Activated CD4-positive, CD25-positive, alpha-beta regulatory T cell treated with anti-CD3 and anti-CD28 coated beads, Interleukin-2, amount 50 U/mL, for 24 hours (primary cell): ENCODE results near the gene PODNL1.
"Not testable (repeated sequence)": the region's sequence is repeated elsewhere in the genome, so short reads cannot be mapped to it uniquely, and the experiment has no call there.

Experiments used
- ATAC-seq, 2 donors: fragments of 150-1000 bp; cut with Tn5 transposase; one replicate each; pipeline ENCODE4 v1.10.0; 2021; ENCODE audit warnings: mild to moderate bottlenecking in 1 of 2, moderate library complexity in 1 of 2

The PODNL1 gene

DNA sequence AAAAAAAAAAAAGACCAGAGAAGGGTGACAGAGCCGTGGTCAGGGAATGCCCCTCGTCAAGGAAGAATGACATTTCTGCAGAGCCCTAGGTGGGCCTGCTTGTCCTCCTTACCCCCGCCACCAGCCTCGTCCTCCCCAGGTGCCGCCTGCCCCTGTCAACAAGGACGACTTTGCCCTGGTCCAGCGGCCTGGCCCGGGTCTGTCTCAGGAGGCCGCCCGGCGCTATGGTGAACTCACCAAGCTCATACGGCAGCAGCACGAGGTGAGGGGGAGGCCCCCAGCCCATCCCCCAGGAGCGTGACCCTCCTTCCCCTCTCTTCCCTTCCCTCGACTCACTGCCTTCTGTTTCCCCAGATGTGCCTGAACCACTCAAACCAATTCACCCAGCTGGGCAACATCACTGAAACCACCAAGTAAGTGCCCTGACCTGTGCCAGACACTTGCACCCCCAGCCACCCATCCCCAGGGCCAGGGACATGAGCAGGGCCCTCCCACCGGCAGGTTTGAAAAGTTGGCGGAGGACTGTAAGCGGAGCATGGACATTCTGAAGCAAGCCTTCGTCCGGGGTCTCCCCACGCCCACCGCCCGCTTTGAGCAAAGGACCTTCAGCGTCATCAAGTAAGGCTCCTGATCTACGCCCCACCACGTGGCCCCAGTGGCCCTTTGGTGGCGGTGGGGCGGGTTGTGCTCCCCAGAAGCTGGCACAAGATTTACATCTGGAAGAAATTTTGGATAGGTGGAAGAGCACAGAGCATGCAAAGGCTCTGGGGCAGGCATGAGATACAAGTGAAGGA, 14.8 kb downstream of the PODNL1 start:
- no peak for ATAC-seq

DNA sequence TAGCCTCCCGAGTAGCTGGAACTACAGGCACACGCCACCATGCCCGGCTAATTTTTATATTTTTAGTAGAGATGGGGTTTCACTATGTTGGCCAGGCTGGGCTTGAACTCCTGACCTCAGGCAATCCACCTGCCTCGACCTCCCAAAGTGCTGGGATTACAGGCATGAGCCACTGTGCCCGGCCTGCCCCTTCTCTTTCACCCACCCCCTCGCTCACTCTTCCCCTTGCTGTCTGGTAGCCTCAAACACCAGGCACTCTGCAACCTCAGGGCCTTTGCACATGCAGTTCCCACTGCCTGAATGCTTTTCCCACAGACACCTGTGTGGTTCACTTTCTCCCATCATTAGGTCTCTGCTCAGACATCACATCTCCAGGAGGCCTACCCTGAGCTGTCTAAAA, 16.1 kb downstream of the PODNL1 start:
- ATAC-seq = not testable (repeated sequence)

DNA sequence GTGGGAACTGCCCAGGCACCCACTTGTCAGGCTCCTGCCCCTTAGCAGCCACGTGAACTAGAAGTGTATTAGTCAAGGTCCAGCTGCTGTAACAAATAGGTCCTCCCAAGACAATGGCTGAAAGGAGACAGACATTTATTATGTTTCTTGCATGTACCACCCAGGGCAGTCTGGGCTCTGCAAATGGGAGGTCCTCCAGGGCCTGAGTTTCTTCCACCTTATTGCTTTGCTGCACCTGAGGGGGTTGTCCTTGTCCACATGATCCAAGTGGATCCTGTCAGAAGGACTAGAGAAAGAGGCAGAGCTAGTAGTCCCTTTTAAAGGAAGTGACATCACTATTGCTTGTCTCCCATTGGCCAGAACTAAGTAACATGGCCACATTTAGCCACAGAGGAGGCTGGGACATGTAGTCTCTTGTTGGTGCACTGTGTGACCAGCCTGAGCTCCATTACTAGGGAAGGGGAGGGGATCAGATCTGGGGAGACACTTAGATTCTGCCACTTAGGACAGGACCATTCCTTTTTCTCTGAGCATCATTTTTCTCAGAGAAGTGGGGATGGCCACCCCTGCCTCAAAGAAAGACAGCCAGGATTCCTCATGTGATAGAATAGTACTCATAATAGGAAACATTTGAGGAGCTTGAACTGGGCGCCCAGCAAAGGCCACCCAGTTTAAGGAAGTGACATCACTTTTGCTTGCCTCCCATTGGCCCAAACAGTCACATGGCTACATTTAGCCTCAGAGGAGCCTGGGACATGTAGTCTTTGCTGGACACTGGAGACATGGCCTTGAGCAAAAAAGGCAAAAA, 17.1 kb downstream of the PODNL1 start:
- ATAC-seq = peak; percentile 81 to 91

DNA sequence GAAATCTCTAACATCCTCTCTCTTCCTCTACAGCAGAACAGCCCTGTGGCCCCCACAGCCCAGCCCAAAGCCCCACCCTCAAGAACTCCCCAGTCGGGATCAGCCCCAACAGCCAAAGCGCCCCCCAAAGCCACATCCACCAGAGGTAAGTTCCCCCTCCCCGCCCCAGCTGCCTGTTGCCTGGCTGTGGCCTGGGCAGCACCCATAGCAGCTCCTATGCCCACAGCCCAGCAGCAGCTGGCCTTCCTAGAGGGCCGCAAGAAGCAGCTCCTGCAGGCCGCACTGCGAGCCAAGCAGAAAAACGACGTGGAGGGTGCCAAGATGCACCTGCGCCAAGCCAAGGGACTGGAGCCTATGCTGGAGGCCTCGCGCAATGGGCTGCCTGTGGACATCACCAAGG, 17.7 kb downstream of the PODNL1 start:
- ATAC-seq = no peak

DNA sequence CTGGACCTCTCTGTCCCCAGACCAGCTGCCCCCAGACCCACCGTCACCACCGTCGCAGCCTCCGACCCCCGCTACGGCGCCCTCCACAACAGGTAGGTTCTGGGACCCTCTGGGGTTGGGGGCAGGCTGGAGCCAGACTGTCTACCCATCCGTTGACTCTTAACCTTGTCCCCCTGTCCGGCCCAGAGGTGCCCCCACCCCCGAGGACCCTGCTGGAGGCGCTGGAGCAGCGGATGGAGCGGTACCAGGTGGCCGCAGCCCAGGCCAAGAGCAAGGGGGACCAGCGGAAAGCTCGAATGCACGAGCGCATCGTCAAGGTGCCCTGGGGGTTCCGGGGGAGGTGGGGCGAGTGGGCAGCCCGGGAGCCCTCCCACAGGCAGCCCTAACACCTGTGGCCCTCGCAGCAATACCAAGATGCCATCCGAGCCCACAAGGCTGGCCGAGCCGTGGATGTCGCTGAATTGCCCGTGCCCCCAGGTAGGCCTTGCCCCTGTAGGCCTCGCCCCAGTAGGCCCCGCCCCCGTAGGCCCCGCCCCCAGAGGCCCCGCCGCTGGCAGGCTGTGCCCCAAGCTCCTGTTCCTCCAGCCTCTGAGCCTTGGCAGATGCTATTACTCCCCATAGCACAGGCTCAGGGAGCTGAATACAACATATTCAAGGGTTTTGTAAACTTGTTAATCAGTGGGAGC, 19.3 kb downstream of the PODNL1 start:
- no peak for ATAC-seq

DNA sequence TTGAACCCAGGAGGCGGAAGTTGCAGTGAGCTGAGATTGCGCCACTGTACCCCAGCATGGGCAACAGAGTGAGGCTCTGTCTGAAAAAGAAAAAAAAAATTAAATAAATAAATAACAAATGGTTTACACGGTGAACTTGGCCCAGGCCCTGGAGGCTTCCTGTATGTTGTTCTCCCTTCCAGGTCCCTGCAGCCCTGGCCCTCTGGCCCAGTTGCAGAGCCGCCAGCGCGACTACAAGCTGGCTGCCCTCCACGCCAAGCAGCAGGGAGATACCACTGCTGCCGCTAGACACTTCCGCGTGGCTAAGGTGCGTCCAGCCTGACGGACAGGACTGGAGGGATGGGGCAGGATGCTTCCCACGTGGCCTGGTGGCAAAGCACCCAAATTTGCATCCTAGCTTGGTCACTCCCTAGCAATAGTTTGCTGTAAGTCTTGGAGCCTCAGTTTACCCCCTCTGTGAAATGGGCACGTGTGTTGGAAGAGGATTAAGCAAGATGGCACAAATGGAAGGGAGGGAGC, 20.3 kb downstream of the PODNL1 start:
- ATAC-seq = no peak

DNA sequence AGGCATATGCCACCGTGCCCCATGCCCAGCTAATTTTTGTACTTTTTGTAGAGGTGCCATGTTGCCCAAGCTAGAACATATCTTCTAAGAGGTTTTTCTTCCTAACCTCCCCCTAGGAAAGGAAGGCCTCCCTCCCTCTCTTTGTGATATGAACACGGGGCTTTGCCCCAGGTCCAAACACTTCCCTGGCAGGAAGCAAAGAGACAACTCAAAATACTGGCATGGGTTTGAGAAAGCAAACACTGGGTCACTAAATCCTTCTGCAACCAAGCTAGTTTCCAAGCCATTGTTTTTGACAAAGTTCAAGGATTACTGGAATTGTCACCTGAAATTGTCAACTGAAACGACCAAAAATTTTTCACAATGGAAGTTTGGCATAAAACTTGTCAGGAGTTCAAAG, 23.4 kb downstream of the PODNL1 start:
- ATAC-seq = no peak

DNA sequence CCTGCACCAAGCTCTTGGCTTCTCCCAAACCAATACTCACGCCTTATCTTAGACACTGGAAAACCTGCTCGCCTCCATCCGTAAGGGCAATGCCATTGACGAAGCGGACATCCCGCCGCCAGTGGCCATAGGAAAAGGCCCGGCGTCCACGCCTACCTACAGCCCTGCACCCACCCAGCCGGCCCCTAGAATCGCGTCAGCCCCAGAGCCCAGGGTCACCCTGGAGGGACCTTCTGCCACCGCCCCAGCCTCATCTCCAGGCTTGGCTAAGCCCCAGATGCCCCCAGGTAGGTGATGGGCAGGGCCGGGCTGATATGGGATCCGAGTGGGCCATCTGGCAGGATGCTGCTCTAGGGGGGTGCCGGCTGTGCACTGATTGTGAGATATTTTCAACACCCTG, 24.9 kb downstream of the PODNL1 start:
- no peak for ATAC-seq

DNA sequence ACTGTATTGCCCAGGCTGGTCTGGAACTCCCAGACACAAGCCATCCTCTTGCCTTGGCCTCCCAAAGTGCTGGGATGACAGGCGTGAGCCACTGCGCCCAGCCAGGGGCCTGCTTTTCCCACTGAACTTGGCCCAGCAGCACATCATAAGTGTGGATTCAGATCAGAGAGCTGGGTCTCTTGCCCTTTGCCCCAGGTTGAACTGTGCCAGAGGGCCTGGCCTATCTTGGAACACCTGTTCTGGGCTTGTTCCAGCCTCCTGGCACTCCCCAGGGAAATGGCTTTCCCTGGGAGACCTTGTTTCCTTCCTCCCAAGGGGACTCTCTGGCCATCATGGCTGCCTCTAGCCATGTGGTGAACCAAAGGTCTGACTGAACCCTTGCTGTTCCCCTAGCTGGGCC, 28.8 kb downstream of the PODNL1 start:
- ATAC-seq = no peak

DNA sequence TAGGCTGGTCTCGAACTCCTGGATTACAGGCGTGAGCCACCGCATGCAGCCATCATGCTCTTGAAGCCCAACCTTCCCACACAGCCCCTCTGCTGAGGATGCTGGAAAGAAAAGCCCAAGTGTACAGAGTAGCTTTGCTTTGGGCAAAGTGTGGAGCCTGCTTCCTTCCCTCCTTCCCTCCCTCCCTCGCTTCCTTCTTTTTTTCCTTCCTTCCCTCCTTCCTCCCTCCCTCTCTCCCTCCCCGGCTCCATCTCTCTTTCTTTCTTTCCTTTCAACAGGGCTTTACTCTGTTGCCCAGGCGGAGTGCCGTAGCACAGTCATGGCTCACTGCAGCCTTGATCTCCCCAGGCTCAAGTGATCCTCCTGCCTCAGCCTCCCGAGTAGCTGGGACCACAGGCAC, 29.5 kb downstream of the PODNL1 start:
- ATAC-seq = no peak

DNA sequence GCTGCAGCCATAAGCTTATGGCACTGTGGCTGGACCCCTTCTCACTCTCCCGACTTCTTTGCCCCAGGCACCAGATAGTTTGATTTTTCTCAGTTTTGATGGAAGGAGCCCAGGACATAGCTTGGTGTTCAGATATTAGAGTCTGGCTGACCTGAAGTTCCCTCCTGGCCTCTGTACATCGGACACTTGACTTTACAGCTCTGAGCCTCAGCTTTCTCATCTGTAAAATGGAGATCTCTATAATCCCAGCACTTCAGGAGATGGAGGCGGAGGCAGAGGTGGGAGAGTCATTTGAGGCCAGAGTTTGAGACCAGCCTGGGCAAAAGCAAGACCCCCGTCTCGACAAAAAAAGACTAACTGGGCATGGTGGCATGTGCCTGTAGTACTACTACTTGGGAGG, 31.3 kb downstream of the PODNL1 start:
- ATAC-seq = no peak

DNA sequence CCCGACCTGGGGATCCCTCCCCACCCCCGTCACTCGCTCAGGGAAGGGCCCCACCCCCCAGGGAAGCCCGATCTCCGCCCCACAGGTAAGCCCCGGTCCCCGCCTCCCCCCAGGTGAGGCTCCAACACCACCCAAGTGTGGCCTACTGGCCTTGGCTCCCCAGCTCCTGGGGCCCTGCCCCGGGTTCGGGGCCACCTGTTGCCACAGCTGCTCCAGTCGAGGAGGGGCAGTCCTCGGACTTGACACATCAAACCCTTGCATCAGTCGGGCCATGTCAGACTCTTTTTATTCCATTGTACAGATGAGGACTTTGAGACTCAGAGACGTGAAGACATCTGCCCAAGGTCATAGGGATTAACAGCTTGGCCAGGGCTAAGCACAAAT, 31.7 kb downstream of the PODNL1 start:
- ATAC-seq = peak; percentile 4 to 12

DNA sequence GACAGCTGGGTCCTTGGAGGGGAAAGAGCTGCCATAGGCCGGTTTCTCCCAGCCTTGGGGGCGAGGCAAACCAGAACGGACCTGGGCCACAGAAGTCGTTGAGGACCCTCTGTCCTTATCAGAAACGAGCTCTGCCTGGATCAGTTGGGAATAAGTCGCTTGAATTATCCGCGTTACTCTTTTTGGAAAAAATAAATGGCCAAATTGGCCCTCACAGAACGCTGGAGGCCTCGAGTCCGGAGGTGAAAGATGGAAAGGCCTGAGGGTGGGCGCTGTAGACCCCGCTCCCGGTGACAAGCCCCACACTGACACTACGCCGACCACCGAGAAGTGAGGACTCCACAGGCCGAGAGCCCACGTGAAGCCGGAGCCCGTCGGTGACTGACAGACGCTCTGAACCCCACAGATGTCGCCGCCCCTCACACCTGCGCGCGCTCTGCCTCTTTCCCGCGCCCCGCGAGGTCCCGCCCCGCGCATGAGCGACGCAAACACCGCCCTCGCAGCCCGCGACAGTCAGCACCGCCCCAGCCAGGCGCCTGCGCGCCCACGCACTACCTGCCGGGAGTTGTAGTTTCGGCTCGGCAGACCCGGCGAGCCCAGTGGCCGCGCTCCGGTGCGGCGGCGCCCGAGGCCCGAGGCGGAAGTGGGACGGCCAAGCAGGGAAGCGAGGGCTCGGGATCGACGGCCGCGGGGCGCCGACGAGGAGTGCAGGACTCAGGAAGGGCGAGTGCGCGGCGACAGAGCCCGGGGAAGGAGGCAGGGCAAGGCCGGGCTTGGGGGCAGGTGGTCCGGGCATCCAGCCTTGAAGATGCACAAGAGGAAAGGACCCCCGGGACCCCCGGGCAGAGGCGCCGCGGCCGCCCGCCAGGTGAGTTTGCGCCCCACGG, 32.3 kb downstream of the PODNL1 start, which contains the start of the genes BRME1 and CC2D1A:
TSS of gene BRME1 (minus strand) at position 484 of the 887 bp plus-strand sequence. CDS start 1,225 bp downstream, outside the sequence.
TSS of gene CC2D1A (plus strand) at position 568 of the 887 bp plus-strand sequence. CDS start at position 809, 241 bp downstream.
- peak; percentile 98 to 99 for ATAC-seq

DNA sequence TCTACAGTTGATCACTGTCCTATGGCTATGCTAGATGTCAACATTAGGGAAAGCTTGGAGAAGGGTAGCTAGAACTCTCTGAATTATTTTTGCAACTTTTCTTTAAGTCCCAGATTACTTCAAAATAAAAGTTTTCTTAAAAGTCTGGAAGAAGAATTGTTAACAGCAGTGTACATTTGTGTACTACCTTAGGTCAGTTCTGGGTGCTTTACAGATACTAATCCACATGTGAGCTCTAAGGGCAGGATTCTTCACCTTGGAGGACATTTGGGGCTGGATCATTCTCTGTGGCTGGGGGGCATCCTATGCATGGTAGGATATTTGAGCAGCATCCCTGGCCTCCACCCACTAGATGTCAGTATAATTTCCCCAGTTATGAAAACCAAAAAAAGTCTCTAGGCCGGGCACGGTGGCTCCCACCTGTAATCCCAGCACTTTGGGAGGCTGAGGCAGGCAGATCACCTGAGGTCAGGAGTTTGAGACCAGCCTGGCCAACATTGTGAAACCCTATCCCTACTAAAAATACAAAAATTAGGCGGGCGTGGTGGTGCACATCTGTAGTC, 35.1 kb downstream of the PODNL1 start:
- ATAC-seq = no peak

DNA sequence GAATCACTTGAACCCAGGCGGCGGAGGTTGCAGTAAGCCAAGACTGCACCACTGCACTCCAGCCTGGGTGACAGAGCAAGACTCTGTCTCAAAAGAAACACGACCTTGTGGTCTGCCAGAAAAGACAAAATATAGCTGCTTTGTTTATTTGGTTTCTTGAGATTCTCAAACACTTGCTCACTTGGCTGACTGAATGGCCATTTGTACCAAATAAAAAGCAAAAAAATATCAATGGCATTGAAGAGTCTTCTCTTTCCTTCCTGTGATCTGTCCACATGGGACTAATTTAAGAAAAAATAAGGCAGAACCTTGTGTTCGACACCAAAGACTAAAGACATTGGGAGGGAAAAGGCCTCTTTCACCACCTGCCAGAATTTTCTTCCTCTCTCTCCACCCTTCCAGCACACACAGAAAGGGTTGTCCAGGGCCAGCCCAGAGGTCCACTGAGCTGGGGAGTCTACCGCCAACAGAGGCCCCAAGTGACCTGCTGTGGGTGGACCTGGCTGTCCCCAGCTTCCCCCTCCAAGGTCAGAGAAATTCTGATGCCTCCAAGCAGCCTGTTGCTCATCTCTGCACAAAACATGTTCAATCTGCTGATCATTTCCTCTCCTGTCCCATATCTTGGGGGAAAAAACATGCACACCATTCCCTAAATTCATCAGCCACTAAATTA, 38.2 kb downstream of the PODNL1 start:
- ATAC-seq = no peak

DNA sequence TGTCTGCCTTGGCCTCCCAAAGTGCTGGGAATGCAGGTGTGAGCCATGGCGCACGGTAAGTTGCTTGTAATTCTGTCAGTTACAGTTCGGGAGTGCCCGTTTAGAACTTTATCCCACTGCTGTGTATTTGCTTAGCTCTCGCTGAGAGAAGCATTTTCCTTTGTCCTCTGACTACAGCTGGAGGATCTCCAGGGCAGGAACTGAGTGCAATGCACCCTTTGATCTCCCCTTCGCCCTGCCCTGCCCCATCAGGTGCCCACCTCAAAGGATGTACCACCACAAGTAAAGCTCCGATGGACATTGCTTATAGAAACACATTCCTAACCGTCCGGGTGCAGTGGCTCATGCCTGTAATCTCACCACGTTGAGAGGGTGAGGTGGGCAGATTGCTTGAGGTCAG, 38.8 kb downstream of the PODNL1 start:
- no peak for ATAC-seq

DNA sequence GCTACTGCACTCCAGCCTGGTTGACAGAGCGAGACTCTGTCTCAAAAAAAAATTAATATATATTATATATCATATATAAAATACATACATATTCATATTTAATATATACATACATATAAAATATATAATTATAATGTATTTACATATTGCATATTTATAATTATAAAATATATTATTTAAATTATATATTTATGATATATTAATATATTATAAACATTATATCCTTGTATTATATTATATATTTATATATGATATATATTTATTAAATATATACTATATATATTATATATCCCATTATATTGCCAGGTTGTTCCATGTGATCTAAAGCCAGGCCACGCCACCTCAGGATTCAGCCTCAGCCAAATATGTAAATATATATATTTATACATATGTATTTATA, 42.0 kb downstream of the PODNL1 start:
- ATAC-seq = no peak

DNA sequence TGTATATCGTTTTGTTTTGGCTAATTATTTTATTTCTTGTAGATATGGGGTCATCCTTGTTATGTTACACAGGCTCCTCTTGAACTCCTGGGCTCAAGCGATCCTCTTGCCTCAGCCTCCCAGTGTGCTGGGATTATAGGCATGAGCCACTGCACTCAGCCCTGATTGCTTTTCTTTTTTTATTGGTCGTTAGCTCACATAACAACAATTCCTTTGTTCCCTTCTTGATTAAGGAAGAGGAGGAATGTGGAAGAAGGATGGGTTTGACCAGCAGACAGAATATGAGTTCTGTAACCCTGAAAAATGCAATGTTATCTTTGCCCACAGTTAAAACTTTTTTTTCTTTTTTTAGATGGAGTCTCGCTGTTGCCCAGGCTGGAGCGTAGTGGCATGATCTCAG, 43.7 kb downstream of the PODNL1 start:
- no peak for ATAC-seq

DNA sequence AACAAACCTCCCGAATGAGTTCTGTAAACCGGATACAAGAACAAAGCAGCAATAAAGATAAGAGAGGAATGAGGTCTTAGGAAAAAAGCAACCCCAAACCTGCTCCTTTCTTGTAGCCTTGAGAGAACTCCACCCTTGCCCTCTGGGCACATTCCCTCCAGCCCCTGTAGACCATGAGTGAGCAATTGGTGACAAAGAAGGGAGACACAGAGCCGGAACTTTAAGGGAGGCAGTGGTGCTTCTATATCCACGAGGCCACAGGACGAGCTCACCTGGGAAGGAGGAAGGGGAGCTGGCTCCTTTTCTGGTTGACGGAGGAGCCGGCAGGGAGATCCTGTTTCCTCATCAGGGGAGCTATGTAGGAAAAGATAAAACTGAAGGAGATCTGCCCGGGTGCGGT, 45.3 kb downstream of the PODNL1 start:
- no peak for ATAC-seq

DNA sequence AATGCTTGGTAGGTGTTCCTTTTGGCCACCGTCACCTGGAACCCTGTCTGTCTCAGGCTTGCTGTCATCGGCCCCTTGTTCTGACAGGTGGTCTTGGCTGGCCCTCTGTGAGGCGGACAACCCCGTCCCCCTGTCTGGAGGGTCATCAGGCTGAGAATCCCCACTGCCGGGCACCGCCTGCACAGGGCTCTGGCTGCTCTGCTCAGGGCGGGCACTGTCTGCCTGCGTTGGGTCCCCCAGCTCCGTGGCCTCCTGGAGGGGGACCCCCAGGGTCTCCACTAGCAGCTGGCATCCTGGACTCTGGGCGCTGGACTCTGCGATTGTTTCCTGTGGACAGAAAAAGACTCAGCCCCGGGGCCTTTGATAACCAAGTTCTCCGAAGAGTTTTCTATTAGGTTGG, 48.1 kb downstream of the PODNL1 start:
- ATAC-seq = no peak

DNA sequence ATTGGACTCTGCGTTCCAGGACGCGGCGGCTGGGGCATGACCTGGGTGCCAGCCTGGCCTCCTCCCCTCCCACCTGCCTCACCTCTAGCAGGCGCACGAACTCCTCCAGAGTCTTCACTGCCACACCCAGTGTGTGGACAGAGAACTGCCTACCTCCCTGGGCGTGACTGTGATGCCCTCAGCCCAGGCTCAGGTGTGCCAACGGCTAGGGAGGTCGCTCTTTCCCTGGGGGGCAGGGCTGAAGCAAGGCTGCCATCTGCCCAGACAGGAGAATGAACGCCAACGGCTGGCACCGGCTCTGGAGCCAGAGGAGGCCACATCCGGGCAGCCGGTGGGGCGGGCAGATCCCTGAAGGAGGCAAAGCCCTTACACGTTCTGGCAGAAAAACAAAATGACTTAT, 49.9 kb downstream of the PODNL1 start:
- ATAC-seq = no peak
